Suppressor macrophage treated with lipopolysaccharide for 1 hour (primary cell): Measurements from ENCODE around the gene CNTN1.
"Not testable (repeated sequence)": the region's sequence is repeated elsewhere in the genome, so short reads cannot be mapped to it uniquely, and the experiment has no call there.

Source experiments
- DNase-seq, 3 donors: peaks; one replicate each; pipeline ENCODE4 v3.0.0-alpha.2; 2020 to 2022

Gene CNTN1

DNA sequence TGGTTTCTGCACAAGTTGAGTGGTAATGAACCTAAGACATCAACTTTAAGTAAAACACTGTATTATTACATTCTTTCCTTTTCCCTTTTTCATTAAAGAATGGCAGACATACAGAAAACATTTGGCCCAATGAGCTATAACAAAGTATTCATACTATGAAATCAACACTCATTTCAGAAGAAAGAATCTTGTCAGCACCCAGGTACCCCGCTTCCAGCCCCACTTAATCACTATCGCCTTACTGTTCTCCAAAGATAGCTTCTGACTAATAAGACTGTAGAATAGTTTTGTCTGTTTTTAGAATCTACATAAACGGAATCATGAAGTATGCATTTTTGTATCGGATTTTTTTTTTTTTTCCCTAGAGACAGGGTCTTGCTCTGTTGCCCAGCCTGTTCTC lies 9.5 kb downstream of the CNTN1 start:
- no peak for DNase-seq

DNA sequence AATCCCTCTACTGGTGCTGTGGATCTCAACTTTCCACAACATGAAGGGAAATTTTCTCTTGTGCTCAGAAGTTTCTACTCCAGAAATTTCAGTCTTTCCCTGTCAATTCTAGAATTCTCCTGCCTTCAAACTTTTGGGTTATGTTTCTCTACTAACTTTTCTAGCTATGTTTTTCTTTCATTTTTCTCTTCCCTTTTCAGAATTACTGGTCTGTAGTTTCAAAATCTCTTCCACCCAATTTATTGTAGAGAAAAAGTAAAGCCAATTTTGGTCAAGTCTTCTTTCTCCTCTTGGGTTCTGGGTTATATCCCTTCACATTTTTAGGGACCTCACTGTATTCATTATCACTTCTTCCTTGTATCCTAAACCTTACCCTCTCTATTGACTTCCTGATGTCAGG lies 18.9 kb downstream of the CNTN1 start:
- no peak for DNase-seq

DNA sequence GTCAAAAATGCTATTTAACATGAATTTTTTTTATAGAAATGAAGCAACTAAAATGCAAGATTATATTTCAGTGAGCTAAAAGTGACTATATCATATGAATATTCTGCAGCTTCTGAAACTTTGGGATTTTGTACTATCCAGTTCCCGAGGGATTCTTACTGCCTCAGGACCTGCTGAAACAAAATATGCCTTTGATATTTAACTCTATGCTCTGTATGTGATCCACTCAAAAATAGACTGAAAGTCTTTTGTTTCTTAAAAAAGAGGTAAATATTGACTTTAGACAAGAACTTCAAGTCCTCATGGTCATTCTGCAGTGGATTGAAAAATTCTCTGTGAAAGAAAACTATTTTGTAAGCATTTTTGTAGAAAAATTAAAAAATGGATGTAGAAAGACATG lies 22.4 kb downstream of the CNTN1 start:
- DNase-seq = no peak

DNA sequence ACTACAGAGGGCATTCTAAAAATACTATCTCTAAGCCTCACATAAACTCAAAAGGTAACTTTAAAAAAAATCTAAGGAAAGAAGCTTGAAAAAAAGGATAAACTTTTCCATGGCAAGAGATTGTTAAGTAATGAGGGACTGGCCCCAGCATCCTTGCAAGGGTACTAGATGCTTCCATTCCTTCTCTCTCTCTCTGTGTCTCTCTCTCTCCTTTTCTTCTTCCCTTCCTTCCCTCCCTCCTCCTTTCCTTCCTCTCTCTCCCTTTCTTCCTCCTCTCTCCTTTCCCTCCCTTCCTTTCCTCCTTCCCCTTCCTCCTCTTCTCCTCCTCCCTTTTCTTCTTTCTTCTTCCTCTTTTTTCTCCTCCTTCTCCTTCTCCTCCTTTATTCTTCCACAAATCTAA lies 23.8 kb downstream of the CNTN1 start:
- DNase-seq = no peak

DNA sequence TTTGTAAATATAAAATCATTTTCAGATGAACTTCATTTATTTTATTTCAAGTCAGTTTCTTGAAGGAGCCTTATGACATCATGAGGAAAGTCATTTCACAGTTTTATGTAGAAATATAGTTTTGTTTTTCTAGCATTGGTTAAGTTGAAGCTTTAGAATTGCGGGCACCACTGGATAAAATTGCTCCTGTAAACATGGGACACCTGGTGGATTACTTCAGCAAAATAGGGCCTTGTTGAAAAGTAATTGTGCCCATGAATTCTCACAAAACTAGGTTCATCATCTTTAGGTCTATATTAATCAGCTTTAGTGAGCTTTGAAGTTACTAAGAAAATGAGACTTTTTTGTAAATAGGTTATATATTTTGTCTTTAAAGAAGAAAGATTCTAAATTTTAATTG lies 25.3 kb downstream of the CNTN1 start:
- DNase-seq = no peak

DNA sequence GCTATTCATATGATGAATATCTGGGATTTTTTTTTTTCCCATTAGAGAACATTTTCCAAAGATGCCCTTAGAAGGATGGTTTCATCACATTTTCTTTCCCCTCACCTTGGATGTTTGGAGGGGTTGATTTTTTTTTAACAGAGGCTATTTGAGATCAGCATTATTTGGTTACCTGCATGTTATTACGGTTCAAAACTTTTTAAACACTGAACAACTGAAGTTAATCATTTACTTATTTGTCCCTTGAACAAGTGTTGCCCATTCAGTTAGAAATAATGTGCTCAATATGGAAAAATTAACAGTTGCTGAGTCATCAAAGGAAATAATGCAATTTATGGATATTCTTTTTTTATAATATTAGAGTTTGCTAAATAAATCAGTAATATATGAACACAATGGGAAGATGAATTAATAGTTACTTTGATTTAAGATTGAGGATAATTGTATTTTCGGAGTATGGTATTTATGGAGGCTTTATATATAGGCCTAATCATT lies 26.7 kb downstream of the CNTN1 start:
- no peak for DNase-seq

DNA sequence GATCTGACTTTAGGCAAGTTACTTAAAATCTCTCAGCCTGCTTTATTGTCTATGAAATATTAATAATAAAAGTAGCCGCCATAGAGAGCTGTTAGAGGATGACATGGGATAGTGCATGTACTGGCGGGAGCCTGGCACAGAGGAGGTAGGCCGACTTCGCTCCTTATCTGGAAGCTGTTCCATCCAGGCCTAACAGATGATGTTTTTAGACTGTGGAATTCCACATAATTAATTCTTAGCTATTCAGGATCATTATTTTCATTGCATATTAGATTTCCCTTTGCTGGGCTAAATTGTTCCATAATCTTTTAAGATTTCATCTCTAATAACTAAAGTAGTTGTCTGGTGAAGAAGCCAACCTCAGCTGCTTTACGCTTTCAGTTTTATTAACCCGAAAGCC lies 30.8 kb downstream of the CNTN1 start:
- DNase-seq = no peak

DNA sequence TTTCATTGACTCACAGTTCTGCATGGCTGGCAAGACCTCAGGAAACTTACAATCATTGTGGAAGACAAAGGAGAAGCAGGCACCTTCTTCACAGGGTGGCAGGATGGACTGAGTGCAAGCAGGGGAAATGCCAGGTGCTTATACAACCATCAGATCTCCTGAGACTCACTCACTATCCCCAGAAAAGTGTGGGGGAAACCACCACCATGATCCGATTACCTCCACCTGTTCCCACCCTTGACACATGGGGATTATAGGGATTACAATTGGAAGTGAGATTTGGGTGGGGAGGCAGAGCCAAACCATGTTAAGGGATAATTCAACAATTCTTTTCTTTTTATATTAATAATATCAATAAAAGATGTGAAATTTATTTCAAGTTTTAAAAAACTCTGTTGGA lies 34.1 kb downstream of the CNTN1 start:
- DNase-seq = no peak

DNA sequence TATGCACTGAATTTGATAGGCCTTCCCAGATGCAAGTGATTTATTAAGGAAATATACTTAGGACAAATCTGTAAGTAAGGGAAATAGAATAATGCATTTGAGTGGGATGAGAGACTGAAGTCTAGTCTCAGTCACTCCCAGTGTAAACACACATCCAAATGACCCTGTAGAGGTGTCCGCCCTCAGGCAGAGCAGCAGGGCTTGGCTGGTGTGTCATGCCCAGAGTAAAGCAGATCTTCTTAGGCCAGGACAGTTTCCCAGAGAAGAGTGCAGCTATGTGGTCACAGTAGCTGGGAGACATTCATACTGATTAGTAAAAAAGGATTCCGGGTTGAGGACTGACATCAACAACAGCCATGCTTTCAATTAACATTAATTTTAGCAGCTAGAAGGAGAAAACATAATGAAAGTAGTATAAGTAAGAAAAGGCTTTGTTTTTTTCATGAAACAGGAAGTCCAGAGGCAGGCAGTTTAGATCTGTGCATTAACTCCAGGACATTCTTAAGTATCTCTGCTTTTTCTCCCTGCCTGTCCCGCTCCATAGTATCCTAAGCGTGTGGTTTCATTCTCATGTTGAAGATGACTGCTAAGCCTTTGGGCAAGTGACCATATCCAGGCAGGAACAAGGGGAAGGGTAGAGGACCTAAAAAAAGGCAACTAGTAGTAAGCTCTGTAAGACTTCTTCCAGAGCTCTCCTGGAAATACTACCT lies 35.7 kb downstream of the CNTN1 start:
- DNase-seq = no peak

DNA sequence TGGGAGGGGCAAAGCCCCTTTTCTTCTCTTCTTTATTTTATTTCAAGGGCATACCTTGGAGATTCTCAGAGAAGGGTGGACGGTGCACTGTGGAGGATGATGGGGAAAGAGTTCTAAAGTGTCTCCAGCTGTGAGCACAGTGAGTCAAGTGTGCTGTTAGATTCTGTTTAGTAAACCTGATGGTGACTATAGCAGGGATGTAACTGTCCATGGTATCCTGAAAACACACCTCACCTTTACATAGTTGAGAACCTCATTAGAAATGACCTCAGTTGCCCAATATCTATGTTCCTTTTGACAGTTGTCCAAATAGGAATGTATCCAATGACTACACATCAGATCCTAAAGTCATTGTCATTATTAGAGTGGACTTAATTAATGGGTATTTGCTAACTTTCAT lies 38.0 kb downstream of the CNTN1 start:
- DNase-seq = no peak

DNA sequence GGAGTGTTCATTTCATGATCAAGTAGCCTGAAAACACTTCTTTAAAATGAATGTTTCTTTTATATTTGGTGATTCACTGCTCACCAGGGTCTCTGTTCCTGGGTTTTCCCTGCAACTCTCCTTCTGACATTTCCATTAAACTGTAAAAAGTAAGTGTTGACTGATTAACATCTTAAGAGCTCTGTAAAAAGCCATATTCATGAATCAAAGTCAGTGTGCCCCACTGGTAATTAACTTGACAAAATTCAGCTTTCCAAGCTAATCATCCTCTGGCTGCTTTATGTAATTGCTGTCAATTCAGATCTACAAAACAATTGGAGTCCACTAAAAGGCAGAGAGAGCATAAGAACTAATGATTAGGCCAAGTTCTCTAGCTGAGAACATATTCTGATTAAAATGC lies 41.6 kb downstream of the CNTN1 start:
- DNase-seq = no peak

DNA sequence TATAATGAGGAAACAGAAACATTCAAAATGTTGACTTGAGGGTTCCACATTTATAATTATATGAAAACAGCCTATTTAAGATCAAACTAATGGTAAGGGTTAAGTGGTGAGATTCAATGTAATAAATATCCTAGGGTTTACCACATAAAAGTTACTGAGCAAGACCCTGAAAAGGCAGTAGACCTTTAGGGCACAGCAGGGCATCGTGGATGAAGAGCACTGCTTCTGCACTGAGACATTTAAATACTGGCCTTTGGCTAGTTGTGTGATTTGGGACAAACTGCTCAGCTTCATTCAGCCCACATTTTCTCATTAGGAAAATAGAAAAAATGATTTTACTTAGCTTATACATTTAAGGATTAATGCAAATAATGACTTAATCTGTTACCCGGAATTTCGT lies 42.0 kb downstream of the CNTN1 start:
- no peak for DNase-seq

DNA sequence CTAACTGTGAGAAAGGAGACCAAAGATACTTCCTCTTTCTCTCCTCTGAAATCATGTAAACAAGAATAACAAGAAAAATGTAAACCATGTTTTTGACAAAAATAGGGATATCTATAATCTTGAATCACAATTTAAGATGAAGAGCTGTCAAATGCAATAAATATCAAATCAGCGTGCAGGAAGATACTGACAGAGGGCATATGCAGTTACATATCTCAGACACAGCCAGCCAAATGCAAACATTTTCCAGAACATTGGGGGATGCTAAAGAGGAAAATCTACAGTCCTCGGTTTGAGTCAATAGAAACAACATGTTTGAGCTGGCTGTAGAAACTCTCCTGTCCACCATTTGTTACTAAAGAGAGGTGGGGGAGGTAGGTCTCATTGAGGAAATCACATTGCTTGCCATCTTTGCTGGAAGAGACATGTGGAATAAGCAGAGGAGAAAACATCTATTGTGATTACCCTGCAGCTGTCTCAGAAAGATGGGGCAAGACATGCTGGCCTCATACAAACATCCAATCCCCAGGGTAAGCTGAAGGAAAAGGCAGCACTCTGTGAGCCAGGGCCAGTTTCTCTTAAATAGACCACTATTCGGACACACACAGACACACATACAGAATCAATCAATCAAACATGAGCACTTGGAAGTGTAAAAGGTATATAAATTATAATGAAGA lies 43.5 kb downstream of the CNTN1 start:
- no peak for DNase-seq

DNA sequence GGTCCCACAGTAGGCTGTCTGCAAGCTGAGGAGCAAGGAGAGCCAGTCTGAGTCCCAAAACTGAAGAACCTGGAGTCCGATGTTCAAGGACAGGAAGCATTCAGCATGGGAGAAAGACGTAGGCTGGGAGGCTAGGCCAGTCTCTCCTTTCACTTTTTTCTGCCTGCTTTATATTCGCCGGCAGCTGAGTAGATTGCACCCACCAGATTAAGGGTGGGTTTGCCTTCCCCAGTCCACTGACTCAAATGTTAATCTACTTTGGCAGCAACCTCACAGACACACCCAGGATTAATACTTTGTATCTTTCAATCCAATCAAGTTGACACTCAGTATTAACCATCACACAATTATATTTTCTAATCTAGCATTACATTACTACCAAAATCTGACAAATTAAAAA lies 45.2 kb downstream of the CNTN1 start:
- not testable (repeated sequence) for DNase-seq

DNA sequence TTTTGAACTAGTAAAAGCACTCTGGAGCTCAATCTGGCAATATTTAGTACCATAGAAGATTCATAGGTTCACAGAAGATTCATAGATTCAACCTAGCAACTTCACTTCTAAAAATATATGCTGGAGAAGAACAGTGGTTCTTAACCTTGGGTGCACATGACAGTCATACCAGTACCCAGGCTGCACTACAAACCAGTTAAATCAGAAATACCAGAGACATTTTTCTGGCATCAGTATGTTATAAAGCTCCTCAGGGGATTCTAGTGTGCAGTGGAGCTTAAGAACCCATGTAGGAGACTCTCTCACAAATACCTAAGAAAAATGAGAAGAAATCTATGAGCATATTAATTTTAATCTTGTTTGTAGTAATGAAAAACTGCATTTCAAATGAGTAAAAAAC lies 46.6 kb downstream of the CNTN1 start:
- DNase-seq = no peak

DNA sequence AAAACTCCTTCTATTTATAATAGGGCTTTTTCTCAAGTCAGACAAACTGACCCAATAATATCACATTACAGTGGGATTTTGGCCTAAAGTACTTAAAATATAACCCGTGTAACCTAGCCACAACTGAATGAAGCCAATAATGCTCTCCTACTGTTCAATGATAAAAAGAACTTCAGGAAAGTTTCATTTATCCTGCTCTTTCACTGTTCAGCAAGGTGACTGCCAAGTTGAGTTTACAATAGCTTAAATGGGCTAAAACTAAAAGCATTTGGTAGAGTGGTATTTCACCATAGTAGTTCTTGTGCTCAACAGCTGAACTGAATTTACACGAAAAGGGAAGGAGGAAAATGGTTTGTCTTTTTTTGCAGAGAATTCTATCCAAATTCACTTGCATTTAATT lies 49.8 kb downstream of the CNTN1 start:
- no peak for DNase-seq

DNA sequence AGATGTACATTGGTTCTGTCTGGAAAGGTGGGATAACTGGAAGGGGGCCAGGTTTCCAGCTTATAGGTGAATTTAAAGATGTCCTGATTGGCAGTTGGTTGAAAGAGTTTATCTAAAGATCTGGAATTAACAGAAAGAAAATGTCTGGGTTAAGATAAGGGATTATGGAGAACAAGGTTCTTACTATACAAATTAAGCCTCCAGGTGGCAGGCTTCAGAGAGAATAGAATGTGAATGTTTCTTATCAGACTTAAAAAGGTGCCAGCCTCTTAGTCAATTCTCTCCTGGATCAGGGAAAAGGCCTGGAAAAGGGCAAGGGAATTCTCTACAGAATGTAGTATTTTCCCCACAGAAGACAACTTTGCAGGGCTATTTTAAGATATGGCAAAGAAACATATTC lies 53.1 kb downstream of the CNTN1 start:
- no peak for DNase-seq

DNA sequence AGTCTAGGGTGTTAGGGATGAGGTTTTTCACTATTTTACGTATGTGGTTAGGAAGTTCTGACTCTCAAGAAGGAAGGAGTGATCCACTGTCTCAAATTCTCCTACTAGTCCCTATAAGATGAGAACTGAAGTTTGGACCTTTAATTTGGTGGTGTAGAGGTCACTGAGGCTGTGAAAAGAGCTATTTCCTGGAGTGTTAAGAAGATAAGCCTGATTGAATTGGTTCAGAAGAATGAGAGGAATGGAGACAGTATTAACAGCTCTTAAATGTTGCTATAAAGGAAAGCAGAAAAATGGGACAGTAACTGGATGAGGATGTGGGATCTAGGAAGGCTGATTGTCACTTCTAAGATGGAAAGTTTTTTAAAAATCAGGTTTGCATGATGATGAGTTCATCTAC lies 57.6 kb downstream of the CNTN1 start:
- DNase-seq = no peak

DNA sequence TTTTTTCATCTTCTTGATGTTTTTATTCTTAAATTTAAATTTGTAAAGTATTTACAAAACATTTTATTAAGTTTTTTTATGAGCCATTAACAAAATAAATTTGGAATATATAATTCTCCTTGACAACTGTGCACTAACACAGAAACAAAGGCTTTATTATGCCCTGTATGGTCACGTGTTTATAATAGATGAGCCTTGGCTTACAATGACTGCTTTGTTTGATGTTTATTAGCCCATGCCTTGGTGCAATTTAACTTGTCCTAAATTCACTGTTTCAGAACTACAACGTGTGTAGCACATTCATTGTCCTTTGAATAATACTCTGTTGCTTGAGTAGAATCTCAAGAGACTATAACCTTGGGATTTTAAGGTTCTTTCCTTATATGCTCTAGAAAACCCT lies 59.8 kb downstream of the CNTN1 start:
- DNase-seq = no peak

DNA sequence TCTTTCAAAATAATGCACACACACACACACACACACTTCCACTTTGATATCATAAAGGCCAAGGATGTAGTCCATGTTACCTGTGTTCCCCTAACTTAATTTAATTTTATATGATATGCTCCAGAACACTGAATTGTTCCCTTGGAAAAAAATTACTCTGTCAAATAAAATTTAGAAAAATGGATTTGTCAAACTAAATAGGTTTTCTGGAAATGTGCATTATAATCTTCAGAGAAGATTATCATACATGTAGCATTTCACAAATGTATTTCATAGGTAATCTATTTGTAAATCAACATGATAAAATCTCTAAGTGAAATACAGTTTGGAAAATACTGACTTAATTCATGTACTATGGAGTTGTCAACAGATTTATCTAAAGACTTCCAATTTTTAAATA lies 68.6 kb downstream of the CNTN1 start:
- DNase-seq = no peak

DNA sequence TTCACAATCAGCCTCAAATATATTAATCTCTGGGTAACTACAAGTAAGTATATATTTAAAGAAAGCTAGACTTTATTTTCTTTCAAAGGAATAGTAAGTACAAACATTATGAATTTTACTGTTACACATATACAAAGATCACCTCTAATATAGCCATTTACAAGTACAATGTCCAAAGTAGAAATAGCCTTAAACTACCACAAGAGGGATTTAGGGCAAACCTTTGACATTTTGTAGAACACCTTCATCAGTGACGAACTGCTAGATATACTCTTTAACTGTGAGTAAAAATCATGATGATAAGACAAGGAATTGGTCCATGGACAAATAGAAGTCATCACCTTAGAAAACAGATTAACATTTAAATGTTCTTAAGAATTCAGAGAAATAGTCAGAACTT lies 69.8 kb downstream of the CNTN1 start:
- DNase-seq = no peak

DNA sequence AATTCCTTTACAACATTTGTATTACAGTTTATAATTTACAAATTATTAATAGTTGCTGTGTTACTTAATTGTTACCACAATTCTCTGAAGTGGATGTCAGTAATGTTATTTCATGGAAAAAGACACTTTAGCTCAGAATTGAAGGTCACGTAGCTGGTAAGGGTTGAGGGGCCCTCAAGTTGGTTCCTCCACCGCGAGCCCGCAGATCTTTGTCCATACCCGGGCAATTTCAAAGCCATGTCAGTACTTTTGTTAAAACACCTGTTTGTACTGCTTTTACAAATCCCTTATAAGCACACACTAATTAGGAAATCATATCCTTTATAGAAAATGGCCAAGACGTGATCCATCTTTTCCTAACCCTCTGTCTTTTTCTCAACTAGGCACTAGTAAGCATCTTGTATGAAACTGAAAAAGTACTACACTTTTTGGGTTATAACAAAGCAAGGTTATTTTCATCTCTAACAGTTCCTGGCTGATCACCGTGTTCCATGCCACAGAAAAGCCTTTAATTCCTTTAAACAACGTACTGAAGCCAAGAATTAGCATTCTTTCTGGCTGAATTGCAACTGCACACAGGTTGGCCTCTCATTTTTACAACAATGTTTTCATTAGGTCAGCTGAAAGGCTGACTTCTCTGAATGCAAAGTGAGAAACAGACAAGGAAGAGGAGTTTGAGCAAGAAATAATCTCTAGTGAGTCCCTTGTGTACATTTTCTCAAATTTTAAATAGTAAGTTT lies 76.1 kb downstream of the CNTN1 start:
- DNase-seq = no peak

DNA sequence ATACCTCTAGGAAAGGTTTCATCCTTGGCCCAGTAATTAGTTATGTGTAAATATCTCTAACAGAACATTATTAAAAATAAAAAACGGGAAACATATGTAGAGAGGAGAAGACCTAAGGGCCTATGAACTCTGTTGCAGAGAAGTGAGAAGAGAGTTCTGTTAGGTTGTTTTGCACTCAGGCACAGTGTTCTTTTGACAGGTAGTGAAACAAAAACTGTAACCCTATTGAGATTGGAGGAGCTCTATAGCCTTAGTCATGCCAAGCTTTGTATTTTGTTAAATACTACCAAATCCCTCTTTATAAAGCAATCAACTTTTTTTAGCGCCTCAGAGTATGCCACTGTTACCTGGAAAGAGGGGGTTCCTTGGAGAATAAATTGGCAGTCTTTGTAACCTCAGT lies 77.6 kb downstream of the CNTN1 start:
- DNase-seq = no peak

DNA sequence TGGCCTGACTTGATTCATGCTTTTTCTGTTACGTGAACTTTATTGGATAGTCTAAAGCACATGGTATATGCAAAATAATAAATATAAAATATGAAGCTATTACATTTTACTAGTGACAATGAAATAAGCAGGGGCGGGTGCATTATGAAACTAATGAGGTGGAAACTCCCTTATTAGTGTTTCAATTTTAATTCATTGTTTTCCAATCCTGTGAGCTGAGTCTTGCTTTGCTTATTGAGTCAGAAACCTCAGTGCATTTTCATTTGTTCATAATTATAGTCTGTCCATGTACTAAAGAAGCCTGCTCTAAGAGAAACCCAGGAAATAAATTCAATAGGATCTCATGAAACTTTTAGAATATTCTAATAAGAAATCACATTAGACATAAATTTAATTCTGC lies 78.5 kb downstream of the CNTN1 start:
- no peak for DNase-seq
